Stimulated activated CD8-positive, alpha-beta memory T cell treated with anti-CD3 and anti-CD28 coated beads, Interleukin-12 subunit alpha, Interleukin-12 subunit beta, amount 100 ng/mL, for 24 hours (primary cell): ENCODE data around the gene TPH1.
"Not testable (repeated sequence)": the region's sequence is repeated elsewhere in the genome, so short reads cannot be mapped to it uniquely, and the experiment has no call there.

Experiments used
- DNase-seq: peaks from one replicate; pipeline ENCODE4 v3.0.0-alpha.2; 2020; ENCODE audit errors: extremely low read depth

Gene TPH1

DNA sequence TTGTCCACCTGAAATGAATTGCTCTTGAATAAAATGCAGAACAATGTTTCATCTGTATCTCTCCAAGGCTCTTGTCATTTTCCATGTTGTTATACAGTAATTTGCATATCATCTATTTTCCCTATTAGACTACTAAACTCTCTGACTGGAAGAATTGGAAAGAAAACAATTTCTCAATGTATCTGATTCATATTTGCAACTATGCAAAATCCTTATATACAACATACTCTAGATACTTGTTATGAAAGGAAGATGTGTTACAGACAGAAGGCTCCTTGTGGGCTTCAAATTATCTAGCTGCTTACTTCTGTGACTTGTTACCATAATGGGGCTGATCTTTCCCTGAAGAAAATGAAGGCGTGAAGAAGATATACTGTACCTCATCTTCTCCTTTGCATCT, 23.6 kb downstream of the TPH1 start:
- no peak for DNase-seq

DNA sequence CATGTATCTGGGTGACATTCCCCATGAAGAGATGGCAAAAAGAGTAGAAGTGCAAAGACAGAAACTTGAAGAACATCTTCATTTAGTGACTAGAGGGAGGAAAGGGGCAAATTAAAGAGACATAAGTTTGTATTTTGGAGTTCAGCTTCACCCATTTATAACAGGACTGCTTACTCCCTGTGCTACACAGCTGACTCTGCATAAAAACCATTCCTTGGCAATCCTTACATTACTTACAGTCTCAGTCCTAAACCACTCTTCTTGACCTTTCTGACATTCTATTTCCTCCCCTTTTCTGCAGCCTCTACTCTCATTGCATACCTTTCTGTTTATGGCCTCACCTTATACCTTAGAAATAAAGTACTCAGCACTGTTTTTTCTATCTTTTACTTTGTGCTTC, 26.4 kb downstream of the TPH1 start:
- no peak for DNase-seq

DNA sequence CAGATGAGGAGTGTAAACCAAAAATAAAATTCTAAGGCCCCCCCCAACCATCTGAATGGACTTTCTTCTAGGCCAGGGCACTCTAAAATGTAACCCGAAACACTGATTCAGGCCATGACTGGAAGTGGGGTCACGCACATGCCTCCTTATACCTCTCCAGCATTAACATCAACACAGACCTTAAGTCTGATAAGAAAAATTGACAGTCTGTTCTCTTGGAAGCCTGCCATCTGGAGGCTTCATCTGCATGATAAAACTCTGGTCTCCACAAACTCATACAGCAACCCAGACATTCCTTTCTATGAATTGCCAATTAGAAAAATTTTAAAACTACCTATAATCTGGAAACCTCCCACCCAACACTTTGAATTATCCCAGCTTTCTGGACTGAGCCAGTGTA, 29.3 kb downstream of the TPH1 start:
- DNase-seq, result no peak

DNA sequence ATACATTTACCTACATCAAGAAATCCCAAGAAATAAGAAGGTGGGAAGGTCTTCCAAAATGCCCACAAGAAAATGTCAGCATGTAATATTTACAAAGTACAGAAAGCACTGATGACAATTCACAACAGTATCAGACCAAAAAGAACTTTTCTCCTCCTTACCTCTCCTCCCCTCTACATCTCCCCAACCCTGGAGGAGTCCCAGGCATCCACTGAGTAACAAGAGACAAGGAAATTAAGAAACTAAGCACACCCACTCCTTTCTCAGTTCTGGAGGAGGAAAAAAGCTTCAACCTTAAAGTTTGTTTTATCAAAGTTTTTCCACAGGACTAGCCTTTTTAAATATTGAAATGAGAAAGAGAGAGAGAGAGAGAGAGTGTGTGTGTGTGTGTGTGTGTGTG, 31.2 kb downstream of the TPH1 start:
- DNase-seq, result no peak

DNA sequence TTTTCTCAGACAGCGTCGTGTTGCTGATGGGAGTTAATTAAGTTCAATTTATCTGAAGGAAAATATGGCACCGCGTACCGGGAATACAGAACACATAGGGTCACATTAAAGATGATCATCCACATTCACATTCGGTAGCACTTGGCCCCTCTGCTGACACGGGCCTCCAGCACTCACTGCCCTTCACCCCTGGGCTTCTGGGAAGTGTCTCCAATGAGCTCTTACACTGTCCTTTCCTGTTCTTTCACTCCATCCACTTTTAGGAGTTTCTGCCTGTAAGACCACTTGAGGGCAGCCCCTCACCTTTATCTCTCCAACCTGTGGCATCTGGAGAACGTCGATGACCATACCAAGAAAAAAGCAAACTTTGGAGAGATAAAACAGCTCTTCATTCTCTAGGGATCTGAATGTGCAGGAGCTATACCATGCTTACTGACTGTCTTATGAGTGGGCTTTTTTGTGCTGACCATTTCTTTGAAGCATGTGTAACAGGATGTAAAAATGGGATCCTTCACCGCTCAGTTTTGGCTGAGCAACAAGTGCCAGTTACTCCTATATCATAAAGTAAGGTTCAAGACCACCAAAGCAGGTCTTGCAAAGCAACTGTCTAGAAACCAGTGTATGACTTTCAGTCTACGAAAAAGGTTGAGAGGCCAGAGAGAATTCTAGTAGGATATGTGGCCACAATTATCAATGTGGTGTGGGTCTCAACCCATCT, 32.1 kb downstream of the TPH1 start:
- DNase-seq, result no peak

DNA sequence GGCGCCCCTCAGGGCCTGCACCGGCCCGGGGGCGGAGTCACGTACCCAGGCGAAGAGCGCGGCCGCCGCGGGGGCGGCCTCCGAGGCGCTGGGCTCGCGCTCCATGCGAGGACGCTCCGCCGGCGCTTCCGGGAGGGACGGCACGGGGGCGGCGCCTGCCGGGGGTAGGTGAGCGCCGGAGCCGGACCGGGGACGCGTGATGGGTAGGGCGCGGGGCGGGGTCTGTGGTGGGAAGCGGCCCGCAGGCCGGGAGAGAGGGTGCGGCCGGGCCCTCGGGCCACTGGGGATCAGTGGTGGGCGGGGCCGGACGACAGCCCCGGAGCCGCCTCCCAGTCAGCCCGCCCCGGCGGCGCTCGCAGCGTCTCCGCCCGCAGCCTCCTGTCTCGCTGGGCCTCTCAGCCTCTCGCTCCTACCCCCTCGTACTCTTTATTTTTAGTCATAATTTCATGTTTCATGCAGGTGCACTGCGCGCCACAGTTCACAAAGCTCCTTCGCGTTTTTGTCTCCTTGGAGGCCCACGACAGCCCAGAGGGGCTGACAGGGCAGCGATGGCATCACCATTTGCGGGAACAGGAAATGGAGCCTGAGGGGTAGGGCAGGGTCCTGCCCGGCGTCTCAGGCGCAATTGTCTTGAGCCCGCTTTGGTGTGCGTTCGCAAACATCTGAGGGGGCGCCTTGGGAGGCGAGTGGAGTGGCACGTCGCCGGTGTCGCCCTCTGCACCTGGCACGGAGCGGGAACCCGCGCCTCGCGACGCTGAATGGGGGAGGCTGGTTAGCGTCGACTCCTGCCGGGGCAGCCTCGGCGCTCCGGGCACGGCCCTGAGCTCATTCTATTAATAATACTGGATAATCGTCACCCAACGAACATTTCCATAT, 32.9 kb downstream of the TPH1 start, which contains the start of gene SERGEF:
TSS of gene SERGEF (minus strand) at position 142 of the 876 bp plus-strand sequence. CDS start at position 105, 37 bp downstream.
- DNase-seq, result peak; percentile 85

DNA sequence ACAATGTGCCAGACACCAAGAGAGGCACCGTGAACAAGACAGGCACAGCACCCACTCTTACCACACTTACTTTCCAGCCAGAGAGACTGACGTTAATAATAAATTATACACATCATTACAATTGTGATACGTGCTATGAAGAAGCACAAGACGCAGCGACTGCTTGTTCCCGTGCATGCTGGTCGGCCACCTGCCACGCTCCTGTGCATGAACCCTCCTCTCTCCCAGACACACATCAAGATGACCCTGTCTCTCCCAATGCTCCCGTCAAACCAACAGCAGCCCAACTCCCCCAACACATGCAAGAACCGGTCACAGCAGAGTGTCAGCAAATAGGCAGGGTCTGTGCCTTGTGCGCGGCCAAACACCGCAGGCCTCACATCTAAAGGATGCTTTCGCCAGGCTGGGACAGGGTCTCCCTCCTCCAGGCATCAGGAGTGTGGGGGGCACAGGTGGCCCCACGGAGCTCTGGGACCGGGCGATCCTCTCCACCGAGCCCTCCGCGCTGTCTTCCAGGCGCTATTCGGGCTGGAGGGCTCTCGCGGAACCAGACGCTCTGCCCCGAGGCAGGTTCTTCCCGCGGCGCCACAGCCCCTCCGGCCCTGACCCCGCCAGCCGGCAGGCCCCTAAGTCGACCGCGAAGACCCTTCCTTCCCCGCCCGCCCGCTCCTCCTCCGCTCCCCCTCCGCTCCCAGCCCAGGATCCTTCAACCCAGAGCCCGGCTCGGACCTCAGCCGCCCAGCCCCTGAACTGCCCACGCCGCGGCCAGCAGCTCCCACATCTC, 33.8 kb downstream of the TPH1 start:
- DNase-seq, result no peak

DNA sequence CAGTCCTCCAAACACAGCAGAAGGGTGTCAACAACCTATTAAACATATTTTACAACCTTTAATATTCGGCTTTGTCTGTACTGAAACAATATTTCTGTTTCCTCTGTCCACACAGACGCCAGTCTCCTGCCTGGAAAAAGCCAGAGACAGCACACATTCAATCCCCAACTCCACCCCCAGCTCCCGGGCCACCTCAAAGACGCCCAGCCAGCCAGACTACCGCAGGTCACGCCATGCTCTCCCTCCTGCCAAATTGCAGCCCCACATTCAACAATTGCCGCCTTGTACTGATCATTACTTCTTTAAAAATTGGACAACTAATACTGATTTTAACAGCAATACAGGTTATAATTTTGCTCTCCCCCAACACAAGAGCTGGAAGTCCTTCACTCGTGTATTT, 34.4 kb downstream of the TPH1 start:
- no peak for DNase-seq

DNA sequence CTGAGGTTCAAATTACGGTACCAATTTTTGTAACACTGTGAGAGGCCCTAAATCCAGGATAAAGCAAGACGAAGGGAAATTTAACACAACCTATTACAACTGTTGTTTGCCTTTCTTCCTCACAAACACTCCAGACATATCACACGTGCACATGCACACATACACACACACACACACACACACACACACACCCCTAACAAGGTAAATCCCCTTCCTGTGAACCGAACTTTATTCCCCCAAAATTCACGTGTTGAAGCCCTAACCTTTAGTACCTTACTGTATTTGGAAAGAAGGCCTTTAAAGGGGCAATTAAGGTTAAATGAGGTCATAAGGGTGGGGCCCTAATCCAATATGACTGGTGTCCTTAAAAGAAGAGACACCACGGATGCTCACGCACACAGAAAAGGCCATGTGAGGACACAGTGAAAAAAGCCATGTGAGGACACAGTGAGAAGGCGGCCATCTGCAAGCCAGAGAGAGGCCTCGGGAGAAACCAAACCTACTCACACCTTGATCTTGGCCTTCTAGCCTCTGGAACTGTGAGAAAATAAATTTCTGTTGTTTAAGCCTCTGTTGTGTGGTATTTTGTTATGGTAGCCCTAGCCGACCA, 35.0 kb downstream of the TPH1 start:
- DNase-seq, result no peak

DNA sequence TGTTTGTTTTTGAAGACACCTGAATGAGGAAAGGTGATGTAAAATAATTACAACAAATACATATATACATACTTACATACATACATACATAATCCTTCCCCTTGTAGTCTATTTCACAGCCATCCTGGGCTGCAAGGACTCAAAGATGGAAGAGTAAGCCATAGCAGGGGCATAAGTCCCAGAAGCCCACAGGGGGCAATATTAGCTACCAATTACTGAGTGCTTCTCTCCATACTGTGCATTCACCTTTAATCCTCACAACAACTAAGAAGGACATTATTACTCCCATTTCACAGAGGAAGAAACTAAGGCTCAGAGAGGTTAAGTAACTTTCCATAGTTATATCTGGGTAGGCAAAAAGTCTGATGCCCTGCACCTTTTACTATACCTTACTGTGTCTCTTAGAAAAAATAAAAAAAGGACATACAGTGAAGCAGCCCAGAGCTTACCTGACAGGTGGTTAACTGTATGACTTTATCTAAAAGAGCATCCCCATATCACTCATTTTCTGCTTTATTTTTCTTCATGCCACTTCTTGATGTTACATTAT, 35.9 kb downstream of the TPH1 start:
- no peak for DNase-seq

DNA sequence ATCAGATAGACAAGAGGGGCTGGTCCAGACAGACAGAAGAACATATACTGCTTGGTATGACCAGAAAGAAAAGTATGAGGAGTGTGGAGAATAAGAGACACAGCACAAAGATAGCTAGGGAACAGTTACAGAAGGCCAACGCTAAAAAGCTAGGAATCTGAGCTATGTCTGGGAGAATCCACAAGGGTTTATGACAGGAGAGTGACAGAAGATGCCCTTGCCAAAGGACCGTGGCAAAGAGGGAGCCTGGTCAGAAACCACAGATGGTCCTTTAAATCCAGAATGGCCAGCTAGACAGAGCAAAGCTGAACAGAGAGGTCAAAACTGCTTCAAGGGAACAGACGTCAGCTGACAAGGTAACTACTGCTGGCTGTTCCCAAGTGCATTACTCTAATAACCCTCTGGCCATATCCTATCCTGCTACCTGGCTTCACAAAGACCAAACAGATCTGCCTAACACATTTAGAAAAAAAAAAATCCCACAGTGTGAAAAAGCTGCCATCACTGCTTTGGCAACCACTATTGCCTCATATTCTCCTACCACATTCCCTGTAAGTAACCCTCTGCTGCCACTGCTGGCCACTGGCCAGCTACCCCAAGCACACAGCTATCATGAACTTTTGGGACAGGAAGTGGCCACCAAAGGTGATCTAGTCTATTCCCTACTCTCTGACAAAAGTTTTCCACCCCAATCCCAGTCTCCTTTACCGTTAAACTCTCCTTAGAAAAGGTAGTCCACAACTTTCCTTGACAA, 40.5 kb downstream of the TPH1 start:
- DNase-seq, result no peak

DNA sequence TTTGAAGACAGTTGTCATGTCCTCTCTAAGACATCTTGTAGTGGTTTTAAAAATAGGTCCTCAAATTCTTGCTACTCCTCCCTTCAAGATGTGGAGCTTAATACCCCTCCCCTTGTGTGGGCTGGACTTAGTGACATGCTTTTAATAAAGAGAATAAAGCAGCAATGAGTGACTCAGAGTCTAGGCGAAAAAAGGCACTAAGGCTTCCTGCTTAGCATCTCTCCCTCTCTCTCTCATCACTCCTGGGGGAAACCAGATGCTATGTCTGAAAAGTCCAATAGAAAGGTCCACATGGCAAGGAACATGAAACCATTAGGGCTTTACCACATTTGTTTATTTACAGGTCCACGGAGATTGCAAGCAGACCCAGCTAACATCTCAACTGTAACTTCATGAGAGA, 44.9 kb downstream of the TPH1 start:
- no peak for DNase-seq

DNA sequence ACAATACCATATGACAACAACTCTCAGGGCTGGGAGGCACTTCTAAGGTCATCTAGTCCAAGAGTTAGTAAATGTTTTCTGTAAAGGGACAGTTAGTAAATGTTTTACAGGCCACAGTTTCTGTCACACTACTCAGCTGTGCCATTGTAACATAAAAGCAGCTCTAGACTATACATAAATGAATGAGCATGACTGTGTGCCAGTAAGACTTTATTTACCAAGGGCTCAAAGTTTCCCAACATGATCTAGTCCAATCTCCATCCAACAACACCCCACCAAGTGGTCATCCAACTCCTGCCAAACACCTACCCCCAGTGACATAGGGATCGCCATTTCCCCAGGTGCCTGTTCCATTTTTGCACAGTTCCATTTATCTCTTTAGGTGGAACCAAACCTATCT, 45.3 kb downstream of the TPH1 start:
- DNase-seq, result no peak

DNA sequence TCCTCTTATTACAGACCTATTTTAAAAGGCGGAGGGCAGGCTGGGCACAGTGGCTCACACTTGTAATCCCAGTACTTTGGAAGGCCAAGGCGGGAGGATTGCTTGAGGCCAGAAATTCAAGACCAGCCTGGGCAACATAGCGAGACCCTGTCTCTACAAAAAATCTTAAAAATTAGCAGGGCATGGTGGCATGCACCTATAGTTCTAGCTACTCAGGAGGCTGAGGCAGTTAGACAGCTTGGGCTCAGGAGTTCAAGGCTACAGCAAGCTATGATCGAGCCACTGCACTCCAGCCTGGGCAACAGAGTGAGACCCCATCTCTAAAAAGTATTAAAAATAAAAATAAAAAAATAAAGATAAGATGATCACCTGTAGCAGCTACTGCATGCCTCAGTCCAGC, 45.9 kb downstream of the TPH1 start:
- DNase-seq, result not testable (repeated sequence)
